CD14-positive monocyte (primary cell): ENCODE results near the gene CCDC3. TPM values are rescaled to one million over a fixed set of nuclear protein-coding genes. Genes with fewer than 3 reads are reported as not detected.

Experiments used
- DNase-seq, 3 donors: peaks; one replicate each; pipeline ENCODE4 v3.0.0-alpha.2; 2011 to 2022
- H2AFZ ChIP-seq: 2 replicates; pipeline ENCODE4 v1.6.0; 2012; ENCODE audit warnings: mild to moderate bottlenecking, low read depth, low read length, inconsistent platforms; ENCODE audit not compliant: insufficient read depth, poor library complexity, severe bottlenecking
- H3K27ac ChIP-seq, 2 donors: 1 replicate in 1 of 2; 2 replicates in 1 of 2; pipeline ENCODE4 v1.5.1; 2012 to 2013; ENCODE audit warnings: low read length in 2 of 2, control low read depth in 1 of 2, inconsistent platforms in 1 of 2, low read depth in 1 of 2, mild to moderate bottlenecking in 1 of 2
- H3K27me3 ChIP-seq, 2 donors: one replicate each; pipeline versions ENCODE4 v1.6.0 to v1.6.1; 2011 to 2013; ENCODE audit warnings: low read length in 2 of 2; ENCODE audit not compliant: control insufficient read depth in 2 of 2, insufficient read depth in 2 of 2
- H3K36me3 ChIP-seq, 2 donors: replicated peaks in 1 of 2; 1 replicate in 1 of 2; 2 replicates in 1 of 2; pipeline versions ENCODE4 v1.5.1 to v1.6.1; 2012 to 2013; ENCODE audit warnings: low read length in 2 of 2, control low read depth in 1 of 2, inconsistent platforms in 1 of 2, mild to moderate bottlenecking in 1 of 2; ENCODE audit not compliant: insufficient read depth in 2 of 2, control insufficient read depth in 1 of 2
- H3K4me1 ChIP-seq, 2 donors: 1 replicate in 1 of 2; 2 replicates in 1 of 2; pipeline versions ENCODE4 v1.5.1 to v1.6.1; 2012 to 2013; ENCODE audit warnings: low read length in 2 of 2, control low read depth in 1 of 2, inconsistent platforms in 1 of 2, mild to moderate bottlenecking in 1 of 2, moderate library complexity in 1 of 2; ENCODE audit not compliant: insufficient read depth in 2 of 2, control insufficient read depth in 1 of 2
- H3K4me2 ChIP-seq: replicated peaks from 2 replicates; pipeline ENCODE3; 2012; ENCODE audit warnings: low read length, moderate library complexity, mild to moderate bottlenecking; ENCODE audit not compliant: poor library complexity, severe bottlenecking; ENCODE audit errors: extremely low read depth
- H3K4me3 ChIP-seq, 3 experiments: fragments of 200-600 bp in 1 of 3; sonication (generic) in 1 of 3; replicated peaks in 1 of 3; 1 replicate in 2 of 3; 2 replicates in 1 of 3; pipeline ENCODE4 v1.5.1; 2011 to 2013; ENCODE audit warnings: low read length in 3 of 3, mild to moderate bottlenecking in 3 of 3, control low read depth in 2 of 3, low read depth in 2 of 3, inconsistent platforms in 1 of 3, moderate library complexity in 1 of 3
- H3K79me2 ChIP-seq: 2 replicates; pipeline ENCODE4 v1.6.0; 2012; ENCODE audit warnings: mild to moderate bottlenecking, control low read depth, inconsistent platforms, low read length, moderate library complexity; ENCODE audit not compliant: insufficient read depth
- H3K9ac ChIP-seq: 2 replicates; pipeline ENCODE4 v1.6.0; 2017; ENCODE audit warnings: low read length, mild to moderate bottlenecking; ENCODE audit not compliant: insufficient read depth, poor library complexity, severe bottlenecking
- H3K9me3 ChIP-seq, 2 donors: replicated peaks in 1 of 2; 1 replicate in 1 of 2; 2 replicates in 1 of 2; pipeline versions ENCODE4 v1.5.1 to v1.6.1; 2012 to 2013; ENCODE audit warnings: low read length in 2 of 2, control low read depth in 1 of 2; ENCODE audit not compliant: control insufficient read depth in 1 of 2, insufficient read depth in 1 of 2
- H4K20me1 ChIP-seq: 2 replicates; pipeline ENCODE4 v1.6.0; 2012; ENCODE audit warnings: mild to moderate bottlenecking, low read length, control low read depth, moderate library complexity; ENCODE audit not compliant: insufficient read depth
- H3K27ac Mint-ChIP-seq, 7 donors: one replicate each; pipeline ENCODE4 v1.8.0; 2020; ENCODE audit warnings: mild to moderate bottlenecking in 7 of 7, mixed read lengths in 7 of 7, moderate library complexity in 6 of 7, inconsistent platforms in 2 of 7
- H3K27me3 Mint-ChIP-seq, 3 donors: one replicate each; pipeline ENCODE4 v1.8.0; 2021 to 2022; ENCODE audit warnings: low read depth in 3 of 3, mild to moderate bottlenecking in 3 of 3, mixed read lengths in 3 of 3, moderate library complexity in 3 of 3, inconsistent platforms in 1 of 3
- H3K36me3 Mint-ChIP-seq, 2 donors: one replicate each; pipeline ENCODE4 v1.8.0; 2020; ENCODE audit warnings: mixed read lengths in 2 of 2, inconsistent platforms in 1 of 2, mild to moderate bottlenecking in 1 of 2
- H3K4me1 Mint-ChIP-seq: one replicate; pipeline ENCODE4 v1.8.0; 2020; ENCODE audit warnings: mild to moderate bottlenecking, mixed read lengths
- H3K4me3 Mint-ChIP-seq, 2 donors: one replicate each; pipeline ENCODE4 v1.8.0; 2020; ENCODE audit warnings: mild to moderate bottlenecking in 2 of 2, mixed read lengths in 2 of 2, moderate library complexity in 1 of 2
- H3K9me3 Mint-ChIP-seq, 7 donors: one replicate each; pipeline ENCODE4 v1.8.0; 2020 to 2022; ENCODE audit warnings: mixed read lengths in 7 of 7, mild to moderate bottlenecking in 6 of 7, moderate library complexity in 6 of 7, inconsistent platforms in 2 of 7
- WGBS: methylation state at CpG from one replicate; pipeline ENCODE4 v1.1.5; 2013; ENCODE audit warnings: missing lambda C conversion rate; ENCODE audit not compliant: insufficient coverage; 5-methylcytosine and 5-hydroxymethylcytosine counted together
- intact Hi-C, 2 donors: fragments of 100-400 bp; cut with micrococcal nuclease; formaldehyde crosslinking; loops; one replicate each; pipeline versions ENCODE4 v1.15.0 to v1.15.1; 2023
- polyA plus RNA-seq, 3 donors: library from polyadenylated mRNA; depleted of rRNA in 1 of 3; unstranded in 2 of 3; stranded (reverse) in 1 of 3; fragments of 300-500 nt in 2 of 3; fragments of >200 nt in 1 of 3; fragmentation: Illumina TruSeq in 2 of 3; gene quantifications; 1 replicate in 2 of 3; 2 replicates in 1 of 3; pipeline ENCODE4 v1.2.3, GENCODE V29; 2012 to 2021
- TF ChIP-seq, protein P1 (sequence below): fragments of 200-600 bp; IDR thresholded peaks from one replicate; pipeline ENCODE4 v1.8.0; 2022; ENCODE audit warnings: antibody characterized with exemption, mild to moderate bottlenecking

The CCDC3 gene
- polyA plus RNA-seq, 3 donors: not detected

DNA sequence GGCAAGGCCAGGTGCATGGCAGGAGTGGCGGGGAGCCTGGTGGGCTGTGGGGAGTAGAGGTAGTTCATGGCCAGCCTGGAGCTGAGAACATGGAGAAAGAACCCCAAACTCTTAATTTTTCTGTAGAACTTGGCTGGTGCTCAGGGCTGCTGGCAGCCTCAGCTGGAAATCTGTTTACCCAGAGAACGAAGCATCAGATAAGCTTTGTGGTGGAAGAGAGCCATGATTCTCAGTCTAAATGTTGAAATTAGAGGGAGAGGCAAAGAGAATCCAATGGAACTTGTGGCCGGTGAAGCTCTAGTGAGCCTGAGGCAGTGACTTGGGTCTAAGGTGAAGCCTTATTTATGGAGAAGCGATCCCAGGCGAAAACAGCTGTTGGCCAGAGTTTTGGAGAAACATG, 126.4 kb downstream of the CCDC3 start:
- Histone ChIP-seq H4K20me1 (no peaks in the 10 kb centered on the region), H2AFZ (no peak overlapping the region), H3K27ac (no peak overlapping the region), H3K9ac (no peak overlapping the region), H3K4me3 (no peak overlapping the region), H3K36me3 (no peaks in the 10 kb centered on the region), H3K27me3 (no peaks in the 10 kb centered on the region), H3K79me2 (no peaks in the 10 kb centered on the region), H3K4me2 (no peak overlapping the region), H3K4me1 (no peaks in the 10 kb centered on the region), H3K9me3 (peaks cover 0 to 3% of the 10 kb centered on the region in 2 donors)
- Mint-ChIP-seq H3K9me3 (peaks cover 2 to 18% (median 7%) of the 10 kb centered on the region in 7 donors), H3K36me3 (no peaks in the 10 kb centered on the region), H3K27me3 (peaks cover 0 to 8% (median 0%) of the 10 kb centered on the region in 3 donors), H3K4me1 (no peaks in the 10 kb centered on the region), H3K4me3 (no peak overlapping the region), H3K27ac (no peak overlapping the region)
- WGBS: 88% methylated on average over 5 of the region's 5 CpGs
- DNase-seq: no peak
- intact Hi-C loops: no loop called here
- TF ChIP-seq, protein P1, sequence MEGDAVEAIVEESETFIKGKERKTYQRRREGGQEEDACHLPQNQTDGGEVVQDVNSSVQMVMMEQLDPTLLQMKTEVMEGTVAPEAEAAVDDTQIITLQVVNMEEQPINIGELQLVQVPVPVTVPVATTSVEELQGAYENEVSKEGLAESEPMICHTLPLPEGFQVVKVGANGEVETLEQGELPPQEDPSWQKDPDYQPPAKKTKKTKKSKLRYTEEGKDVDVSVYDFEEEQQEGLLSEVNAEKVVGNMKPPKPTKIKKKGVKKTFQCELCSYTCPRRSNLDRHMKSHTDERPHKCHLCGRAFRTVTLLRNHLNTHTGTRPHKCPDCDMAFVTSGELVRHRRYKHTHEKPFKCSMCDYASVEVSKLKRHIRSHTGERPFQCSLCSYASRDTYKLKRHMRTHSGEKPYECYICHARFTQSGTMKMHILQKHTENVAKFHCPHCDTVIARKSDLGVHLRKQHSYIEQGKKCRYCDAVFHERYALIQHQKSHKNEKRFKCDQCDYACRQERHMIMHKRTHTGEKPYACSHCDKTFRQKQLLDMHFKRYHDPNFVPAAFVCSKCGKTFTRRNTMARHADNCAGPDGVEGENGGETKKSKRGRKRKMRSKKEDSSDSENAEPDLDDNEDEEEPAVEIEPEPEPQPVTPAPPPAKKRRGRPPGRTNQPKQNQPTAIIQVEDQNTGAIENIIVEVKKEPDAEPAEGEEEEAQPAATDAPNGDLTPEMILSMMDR: no peak

DNA sequence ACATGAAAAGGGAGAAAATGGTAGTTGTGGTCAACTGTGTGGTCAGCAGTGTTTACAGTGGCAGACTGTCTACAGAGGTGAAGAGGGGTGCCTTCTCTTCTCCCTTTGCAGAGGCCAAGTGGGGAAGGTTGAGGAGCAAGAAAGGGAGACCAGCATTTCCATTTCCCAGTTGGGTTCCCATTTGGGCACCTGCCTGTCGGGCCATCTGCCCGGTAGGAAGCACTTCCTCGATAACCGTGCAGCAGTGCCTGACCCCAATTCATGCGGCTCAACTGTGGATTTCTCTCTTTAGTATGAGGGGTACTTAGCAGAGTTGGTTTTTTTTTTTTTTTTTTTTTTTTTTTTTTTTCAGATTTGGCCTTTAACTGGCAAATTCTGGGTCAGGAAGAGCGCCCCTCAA, 127.0 kb downstream of the CCDC3 start:
- intact Hi-C loops: no loop called here
- H3K9ac ChIP-seq: no peak overlapping the region
- TF ChIP-seq, protein P1: no peak
- no peaks in the 10 kb centered on the region for H3K36me3 Mint-ChIP-seq
- H4K20me1 ChIP-seq: no peaks in the 10 kb centered on the region
- H3K9me3 Mint-ChIP-seq: peaks cover 2 to 14% (median 6%) of the 10 kb centered on the region in 7 donors
- no peaks in the 10 kb centered on the region for H3K4me1 Mint-ChIP-seq
- no peaks in the 10 kb centered on the region for H3K27me3 ChIP-seq
- peaks cover 0 to 3% of the 10 kb centered on the region in 2 donors for H3K9me3 ChIP-seq
- no peak overlapping the region for H3K27ac Mint-ChIP-seq
- H3K4me3 ChIP-seq: no peak overlapping the region
- H3K79me2 ChIP-seq: no peaks in the 10 kb centered on the region
- no peak overlapping the region for H2AFZ ChIP-seq
- H3K4me1 ChIP-seq: no peaks in the 10 kb centered on the region
- no peak overlapping the region for H3K4me3 Mint-ChIP-seq
- no peak for DNase-seq
- H3K27me3 Mint-ChIP-seq: peaks cover 0 to 8% (median 0%) of the 10 kb centered on the region in 3 donors
- no peaks in the 10 kb centered on the region for H3K36me3 ChIP-seq
- H3K4me2 ChIP-seq: no peak overlapping the region
- no peak overlapping the region for H3K27ac ChIP-seq
- 96% methylated on average over 4 of the region's 6 CpGs for WGBS
